ENCODE measurements around the gene ARMC3. TPM values are rescaled to one million over a fixed set of nuclear protein-coding genes. Genes with fewer than 3 reads are reported as not detected.
"Not testable (repeated sequence)": the region's sequence is repeated elsewhere in the genome, so short reads cannot be mapped to it uniquely, and the experiment has no call there.

Gene ARMC3
- polyA plus RNA-seq, 3 donors: not detected

DNA sequence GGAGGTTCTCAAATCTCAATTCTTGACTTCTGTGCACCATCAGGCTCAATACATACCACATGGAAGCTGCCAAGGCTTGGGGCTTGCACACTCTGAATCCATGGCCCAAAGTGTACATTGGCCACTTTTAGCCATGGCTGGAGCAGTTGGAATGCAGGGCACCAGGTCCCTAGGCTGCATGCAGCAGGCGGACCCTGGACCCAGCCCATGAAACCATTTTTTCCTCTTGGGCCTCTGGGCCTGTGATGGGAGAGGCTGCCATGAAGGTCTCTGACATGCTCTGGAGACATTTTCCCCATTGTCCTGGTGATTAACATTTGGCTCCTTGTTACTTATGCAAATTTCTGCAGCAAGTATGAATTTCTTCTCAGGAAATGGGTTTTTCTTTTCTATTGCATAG lies 19.0 kb upstream of the ARMC3 start:
- H4K20me1 ChIP-seq (ENCODE audit: insufficient read depth, low read length): no peaks in the 10 kb centered on the region
- Mint-ChIP-seq H3K27ac (no peak overlapping the region), H3K4me1 (no peaks in the 10 kb centered on the region), H3K27me3 (ENCODE audit: low read depth in 3 of 3) (peaks cover 0 to 2% (median 0%) of the 10 kb centered on the region in 3 donors), H3K9me3 (peaks cover 13 to 26% (median 19%) of the 10 kb centered on the region in 7 donors), H3K4me3 (no peak overlapping the region), H3K36me3 (no peaks in the 10 kb centered on the region)
- peaks cover 9% of the 10 kb centered on the region in 2 donors for H3K9me3 ChIP-seq (replicated peaks in 1 of 2; ENCODE audit: control insufficient read depth in 1 of 2, insufficient read depth in 1 of 2, low read length in 2 of 2)
- H3K4me1 ChIP-seq (ENCODE audit: control insufficient read depth in 1 of 2, insufficient read depth in 2 of 2, low read length in 2 of 2): no peaks in the 10 kb centered on the region
- H2AFZ ChIP-seq (ENCODE audit: insufficient read depth, low read depth, low read length, poor library complexity, severe bottlenecking): no peak overlapping the region
- no peak overlapping the region for H3K9ac ChIP-seq (ENCODE audit: insufficient read depth, low read length, poor library complexity, severe bottlenecking)
- TF ChIP-seq, protein P1, sequence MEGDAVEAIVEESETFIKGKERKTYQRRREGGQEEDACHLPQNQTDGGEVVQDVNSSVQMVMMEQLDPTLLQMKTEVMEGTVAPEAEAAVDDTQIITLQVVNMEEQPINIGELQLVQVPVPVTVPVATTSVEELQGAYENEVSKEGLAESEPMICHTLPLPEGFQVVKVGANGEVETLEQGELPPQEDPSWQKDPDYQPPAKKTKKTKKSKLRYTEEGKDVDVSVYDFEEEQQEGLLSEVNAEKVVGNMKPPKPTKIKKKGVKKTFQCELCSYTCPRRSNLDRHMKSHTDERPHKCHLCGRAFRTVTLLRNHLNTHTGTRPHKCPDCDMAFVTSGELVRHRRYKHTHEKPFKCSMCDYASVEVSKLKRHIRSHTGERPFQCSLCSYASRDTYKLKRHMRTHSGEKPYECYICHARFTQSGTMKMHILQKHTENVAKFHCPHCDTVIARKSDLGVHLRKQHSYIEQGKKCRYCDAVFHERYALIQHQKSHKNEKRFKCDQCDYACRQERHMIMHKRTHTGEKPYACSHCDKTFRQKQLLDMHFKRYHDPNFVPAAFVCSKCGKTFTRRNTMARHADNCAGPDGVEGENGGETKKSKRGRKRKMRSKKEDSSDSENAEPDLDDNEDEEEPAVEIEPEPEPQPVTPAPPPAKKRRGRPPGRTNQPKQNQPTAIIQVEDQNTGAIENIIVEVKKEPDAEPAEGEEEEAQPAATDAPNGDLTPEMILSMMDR (IDR thresholded peaks at IDR 0.05): no peak
- H3K4me3 ChIP-seq (replicated peaks in 1 of 3; ENCODE audit: low read depth in 2 of 3, low read length in 3 of 3): no peak overlapping the region
- H3K27me3 ChIP-seq (ENCODE audit: control insufficient read depth in 2 of 2, insufficient read depth in 2 of 2, low read length in 2 of 2): no peaks in the 10 kb centered on the region
- no CpG with 5 or more reads among the region's 1 CpG for WGBS (ENCODE audit: insufficient coverage)
- no peaks in the 10 kb centered on the region for H3K79me2 ChIP-seq (ENCODE audit: insufficient read depth, low read length)
- no peak for DNase-seq
- H3K27ac ChIP-seq (ENCODE audit: low read depth in 1 of 2, low read length in 2 of 2): no peak overlapping the region
- no peak overlapping the region for H3K4me2 ChIP-seq (replicated peaks; ENCODE audit: extremely low read depth, low read length, poor library complexity, severe bottlenecking)
- intact Hi-C loops (cut with micrococcal nuclease): no loop called here
- H3K36me3 ChIP-seq (replicated peaks in 1 of 2; ENCODE audit: control insufficient read depth in 1 of 2, insufficient read depth in 2 of 2, low read length in 2 of 2): no peaks in the 10 kb centered on the region

DNA sequence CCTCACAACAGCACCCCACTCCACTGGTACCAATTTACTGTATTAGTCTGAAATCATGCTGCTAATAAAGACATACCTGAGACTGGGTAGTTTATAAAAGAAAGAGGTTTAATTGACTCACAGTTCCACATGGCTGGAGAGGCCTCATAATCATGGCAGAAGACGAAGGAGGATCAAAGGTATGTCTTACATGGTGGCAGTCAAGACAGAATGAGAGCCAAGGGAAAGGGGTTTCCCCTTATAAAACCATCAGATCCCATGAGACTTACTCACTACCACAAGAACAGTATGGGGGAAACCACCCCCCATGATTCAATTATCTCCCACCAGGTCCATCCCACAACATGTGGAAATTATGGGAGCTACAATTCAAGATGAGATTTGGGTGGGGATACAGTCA lies 18.2 kb upstream of the ARMC3 start:
- H3K4me3 Mint-ChIP-seq; intact Hi-C loops (cut with micrococcal nuclease); H3K79me2 ChIP-seq (ENCODE audit: insufficient read depth, low read length): not testable (repeated sequence)

More for the DNA sequence above, 18.2 kb upstream of the ARMC3 start:
- H3K4me2 ChIP-seq (replicated peaks; ENCODE audit: extremely low read depth, low read length, poor library complexity, severe bottlenecking); H3K27me3 ChIP-seq (ENCODE audit: control insufficient read depth in 2 of 2, insufficient read depth in 2 of 2, low read length in 2 of 2); H3K4me3 ChIP-seq (replicated peaks in 1 of 3; ENCODE audit: low read depth in 2 of 3, low read length in 3 of 3); DNase-seq; H3K36me3 ChIP-seq (replicated peaks in 1 of 2; ENCODE audit: control insufficient read depth in 1 of 2, insufficient read depth in 2 of 2, low read length in 2 of 2); H3K4me1 ChIP-seq (ENCODE audit: control insufficient read depth in 1 of 2, insufficient read depth in 2 of 2, low read length in 2 of 2); H3K9ac ChIP-seq (ENCODE audit: insufficient read depth, low read length, poor library complexity, severe bottlenecking); H3K27ac Mint-ChIP-seq; H3K27me3 Mint-ChIP-seq (ENCODE audit: low read depth in 3 of 3); H2AFZ ChIP-seq (ENCODE audit: insufficient read depth, low read depth, low read length, poor library complexity, severe bottlenecking); H3K9me3 ChIP-seq (replicated peaks in 1 of 2; ENCODE audit: control insufficient read depth in 1 of 2, insufficient read depth in 1 of 2, low read length in 2 of 2); H3K36me3 Mint-ChIP-seq; H4K20me1 ChIP-seq (ENCODE audit: insufficient read depth, low read length); H3K27ac ChIP-seq (ENCODE audit: low read depth in 1 of 2, low read length in 2 of 2); H3K4me1 Mint-ChIP-seq: not testable (repeated sequence)
- no CpG with 5 or more reads among the region's 1 CpG for WGBS (ENCODE audit: insufficient coverage)
- peaks cover 13 to 29% (median 19%) of the 10 kb centered on the region in 7 donors for H3K9me3 Mint-ChIP-seq
